Measurements from ENCODE around the gene DPP7.

The DPP7 gene

GRCh38 chr9:137152844-137153405 lies 38.4 kb upstream of the DPP7 start:
- no peak for TF ChIP-seq GATA2 (IDR thresholded peaks at IDR 0.05; ENCODE audit: low read depth, low read length)
- no peak for TF ChIP-seq GATA3 (IDR thresholded peaks at IDR 0.05; ENCODE audit: low read depth, low read length)

- no peak for TF ChIP-seq GATA2 (IDR thresholded peaks at IDR 0.05; ENCODE audit: low read depth, low read length)
- no peak for TF ChIP-seq GATA3 (IDR thresholded peaks at IDR 0.05; ENCODE audit: low read depth, low read length)
Observed at GRCh38 chr9:137150617-137151457, 36.3 kb upstream of the DPP7 start.

- TF ChIP-seq GATA2 (IDR thresholded peaks at IDR 0.05; ENCODE audit: low read depth, low read length) = no peak
- no peak for TF ChIP-seq GATA3 (IDR thresholded peaks at IDR 0.05; ENCODE audit: low read depth, low read length)
Observed at GRCh38 chr9:137149942-137150616, 35.5 kb upstream of the DPP7 start.

- no peak for TF ChIP-seq GATA3 (IDR thresholded peaks at IDR 0.05; ENCODE audit: low read depth, low read length)
- TF ChIP-seq GATA2 (IDR thresholded peaks at IDR 0.05; ENCODE audit: low read depth, low read length) = no peak
Observed at GRCh38 chr9:137149363-137149762, 34.8 kb upstream of the DPP7 start.

DNA sequence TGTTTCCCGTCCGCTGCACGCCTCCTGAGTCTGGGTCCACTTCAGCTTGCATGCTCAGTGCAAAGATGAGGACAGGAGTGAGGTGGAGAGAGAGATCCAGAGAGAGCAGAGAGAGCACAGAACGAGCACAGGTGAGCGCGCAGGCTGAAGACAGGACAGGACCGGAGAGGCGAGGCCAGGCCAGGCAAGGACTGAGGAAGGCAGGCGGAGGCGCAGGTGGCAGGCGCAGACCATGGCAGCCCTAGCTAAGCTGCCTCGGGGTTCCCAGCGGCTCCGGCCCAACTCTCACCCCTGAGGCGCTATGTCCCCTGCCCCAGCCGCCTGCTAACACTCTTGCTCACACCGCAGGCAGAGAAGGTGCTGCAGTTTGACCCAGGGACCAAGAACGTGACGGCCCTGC lies 34.1 kb upstream of the DPP7 start:
- TF ChIP-seq GATA3 (IDR thresholded peaks at IDR 0.05; ENCODE audit: low read depth, low read length) (no peak), GATA2 (IDR thresholded peaks at IDR 0.05; ENCODE audit: low read depth, low read length) (no peak)

GRCh38 chr9:137148242-137148641 lies 33.7 kb upstream of the DPP7 start:
- TF ChIP-seq GATA2 (IDR thresholded peaks at IDR 0.05; ENCODE audit: low read depth, low read length) = no peak
- no peak for TF ChIP-seq GATA3 (IDR thresholded peaks at IDR 0.05; ENCODE audit: low read depth, low read length)

- TF ChIP-seq GATA3 (IDR thresholded peaks at IDR 0.05; ENCODE audit: low read depth, low read length) (no peak), GATA2 (IDR thresholded peaks at IDR 0.05; ENCODE audit: low read depth, low read length) (no peak)
Observed at GRCh38 chr9:137147793-137148160, 33.2 kb upstream of the DPP7 start.

GRCh38 chr9:137147091-137147792 lies 32.7 kb upstream of the DPP7 start:
- no peak for TF ChIP-seq GATA2 (IDR thresholded peaks at IDR 0.05; ENCODE audit: low read depth, low read length)
- TF ChIP-seq GATA3 (IDR thresholded peaks at IDR 0.05; ENCODE audit: low read depth, low read length) = no peak

DNA sequence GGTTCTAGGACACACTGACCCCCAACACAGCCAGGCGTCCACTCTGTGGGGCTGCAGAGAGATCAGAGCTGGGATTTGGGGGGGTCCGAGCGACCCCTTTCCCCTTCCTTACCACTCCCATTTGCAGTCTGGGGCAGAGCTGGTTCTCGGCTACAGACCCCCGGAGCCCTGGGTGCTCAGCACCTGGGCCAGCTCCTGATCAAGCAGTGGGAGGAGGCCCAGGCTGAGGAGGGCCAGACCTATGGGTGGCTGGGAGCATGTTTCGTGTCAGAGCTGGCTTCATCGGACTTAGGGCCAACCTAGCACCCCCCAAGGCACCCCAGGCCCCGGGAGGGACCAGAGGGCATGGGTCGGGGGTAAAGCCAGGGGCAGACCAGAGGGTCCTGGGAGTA lies 32.0 kb upstream of the DPP7 start:
- TF ChIP-seq GATA2 (IDR thresholded peaks at IDR 0.05; ENCODE audit: low read depth, low read length) = no peak

GRCh38 chr9:137145731-137146526 lies 31.4 kb upstream of the DPP7 start:
- TF ChIP-seq GATA3 (IDR thresholded peaks at IDR 0.05; ENCODE audit: low read depth, low read length) (no peak), GATA2 (IDR thresholded peaks at IDR 0.05; ENCODE audit: low read depth, low read length) (no peak)

DNA sequence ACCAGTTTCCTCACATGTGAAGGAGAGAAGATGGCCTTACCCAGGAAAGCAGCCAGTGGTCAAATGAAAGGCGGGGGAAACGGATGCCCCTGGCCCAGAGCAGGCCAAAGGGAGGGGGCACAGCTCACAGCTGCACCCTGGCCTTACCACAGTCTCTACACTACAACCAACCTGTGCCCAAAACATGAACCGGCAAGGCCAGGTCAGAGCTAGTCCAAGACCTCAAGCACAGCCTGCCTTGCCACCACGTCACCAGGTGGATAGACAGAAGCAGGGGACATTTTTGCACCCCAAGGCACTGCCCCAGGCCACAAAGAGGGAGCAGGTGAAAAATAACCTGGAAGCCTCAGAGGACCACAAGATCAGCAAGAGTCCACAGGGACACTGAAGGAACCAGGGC lies 28.9 kb upstream of the DPP7 start:
- TF ChIP-seq GATA3 (IDR thresholded peaks at IDR 0.05; ENCODE audit: low read depth, low read length) (no peak), GATA2 (IDR thresholded peaks at IDR 0.05; ENCODE audit: low read depth, low read length) (no peak)

DNA sequence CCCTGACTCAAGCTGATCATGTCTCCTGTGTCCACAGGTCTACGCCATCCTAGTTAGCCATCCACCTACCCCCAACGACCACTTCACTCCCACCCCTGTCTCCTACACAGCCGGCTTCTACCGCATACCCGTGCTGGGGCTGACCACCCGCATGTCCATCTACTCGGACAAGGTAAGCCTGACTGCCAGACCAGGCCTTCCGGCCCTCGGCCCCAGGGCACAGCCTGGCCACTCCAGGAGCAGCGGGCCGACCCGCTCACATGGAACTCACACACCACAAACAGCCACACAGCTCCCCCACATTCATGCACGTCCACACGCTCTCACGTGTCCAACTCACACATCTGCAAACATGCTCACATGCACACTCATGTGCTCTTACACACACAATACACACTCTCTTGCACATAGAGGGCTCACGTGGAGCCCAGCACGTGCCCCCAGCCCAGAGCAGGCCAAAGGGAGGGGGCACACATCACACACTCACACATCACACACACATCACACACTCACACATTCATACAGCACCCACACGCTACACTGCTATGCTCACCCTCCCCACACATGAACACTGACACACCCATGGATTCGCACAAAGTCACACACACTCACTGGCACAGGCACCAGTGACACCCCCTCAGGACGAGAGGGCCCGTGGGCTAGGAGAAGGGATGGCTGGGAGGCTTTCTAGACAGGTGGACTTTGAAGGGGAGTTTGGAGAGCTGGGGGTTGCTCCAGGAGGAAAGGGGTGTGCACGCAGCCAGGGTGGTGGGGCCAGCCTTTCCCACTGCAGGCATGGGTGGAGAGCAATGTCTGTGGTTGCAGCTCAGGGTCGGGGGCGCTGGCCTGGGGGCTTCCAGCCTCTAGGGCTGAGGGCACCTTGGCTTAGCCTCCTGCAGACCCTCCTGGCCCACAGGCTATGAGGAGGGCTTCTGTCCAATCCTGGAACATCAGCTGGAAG lies 27.7 kb upstream of the DPP7 start:
- TF ChIP-seq GATA3 (IDR thresholded peaks at IDR 0.05; ENCODE audit: low read depth, low read length) = no peak
- TF ChIP-seq GATA2 (IDR thresholded peaks at IDR 0.05; ENCODE audit: low read depth, low read length) = no peak
